K562 (cell line): Measurements from ENCODE around the gene PUM1. TPM values are rescaled to one million over a fixed set of nuclear protein-coding genes. Genes with fewer than 3 reads are reported as not detected.

Experiments
- ATAC-seq: fragments of 200-7000 bp; cut with Tn5 transposase; 3 replicates; pipeline ENCODE4 v1.9.1; 2020; ENCODE audit warnings: moderate library complexity
- BruUV-seq: library from RNA; stranded (reverse); fragments of 400-500 nt; replicated peaks from 2 replicates; lab custom pipeline; 2021; lab: Mats Ljungman, UMichigan
- CTCF ChIA-PET: fragments of 300-600 bp; formaldehyde crosslinking; extraction: SDS; loops from one replicate; lab custom pipeline; 2021; ENCODE audit warnings: low intra/inter-chr PET ratio; lab: Yijun Ruan, JAX
- POLR2A ChIA-PET: fragments of 300-600, 350-650 bp; sonication (Branson Sonifier 250); formaldehyde crosslinking; extraction: SDS; loops from one replicate; lab custom pipeline; 2021; ENCODE audit warnings: antibody characterized with exemption, inconsistent platforms; lab: Yijun Ruan, JAX
- DNase-seq, 4 experiments: peaks; one replicate each; pipeline versions ENCODE4 v3.0.0 to v3.0.0-alpha.2; 2011 to 2018; ENCODE audit warnings: low spot score in 3 of 4, mixed read lengths in 3 of 4; ENCODE audit errors: extremely low read depth in 1 of 4
- FAIRE-seq: peaks from 2 replicates; lab custom pipeline; 2011; peaks lifted over from hg19 to GRCh38; lab: Jason Lieb, UNC
- H2AFZ ChIP-seq: 2 replicates; pipeline ENCODE4 v1.6.0; 2011; ENCODE audit warnings: low read depth, low read length, control low read depth, inconsistent platforms
- H3K27ac ChIP-seq: fragments of 200-600 bp; 3 replicates; pipeline ENCODE4 v1.8.0; 2011; ENCODE audit warnings: low read depth, mild to moderate bottlenecking, control low read depth, inconsistent platforms, low read length, moderate library complexity, mixed read lengths; ENCODE audit errors: extremely low read depth
- H3K27me3 ChIP-seq, 2 experiments: fragments of 300-600 bp in 1 of 2; 2 replicates in 1 of 2; 3 replicates in 1 of 2; pipeline versions ENCODE4 v1.6.0 to v1.8.0; 2011; ENCODE audit warnings: inconsistent platforms in 2 of 2, low read length in 2 of 2, mild to moderate bottlenecking in 1 of 2, mixed read lengths in 1 of 2, moderate library complexity in 1 of 2; ENCODE audit not compliant: control insufficient read depth in 2 of 2, insufficient read depth in 2 of 2
- H3K36me3 ChIP-seq: fragments of 300-600 bp; 3 replicates; pipeline ENCODE4 v1.8.0; 2011; ENCODE audit warnings: mild to moderate bottlenecking, low read length, inconsistent platforms; ENCODE audit not compliant: control insufficient read depth, insufficient read depth
- H3K4me1 ChIP-seq, 2 experiments: fragments of 200-600 bp in 1 of 2; replicated peaks in 1 of 2; 2 replicates in 1 of 2; 3 replicates in 1 of 2; pipeline versions ENCODE4 v1.5.1 to v1.8.0; 2011; ENCODE audit warnings: inconsistent platforms in 2 of 2, low read length in 2 of 2, mild to moderate bottlenecking in 1 of 2, mixed read lengths in 1 of 2, moderate library complexity in 1 of 2; ENCODE audit not compliant: control insufficient read depth in 2 of 2, insufficient read depth in 2 of 2
- H3K4me2 ChIP-seq: 2 replicates; pipeline ENCODE4 v1.6.1; 2011; ENCODE audit warnings: low read length, control low read depth, inconsistent platforms, mixed read lengths; ENCODE audit not compliant: insufficient read depth
- H3K4me3 ChIP-seq: fragments of 200-600 bp; sonication (generic), shearing (Covaris generic); 2 replicates; pipeline ENCODE4 v1.5.1; 2016; ENCODE audit warnings: control low read depth, inconsistent platforms
- H3K79me2 ChIP-seq: fragments of 200-600 bp; 3 replicates; pipeline ENCODE4 v1.8.0; 2011; ENCODE audit warnings: low read length, inconsistent platforms; ENCODE audit not compliant: control insufficient read depth, insufficient read depth
- H3K9ac ChIP-seq, 2 experiments: 2 replicates each; pipeline versions ENCODE4 v1.6.0 to v1.6.1; 2011; ENCODE audit warnings: low read depth in 2 of 2, low read length in 2 of 2, control low read depth in 1 of 2, inconsistent platforms in 1 of 2, mild to moderate bottlenecking in 1 of 2, mixed read lengths in 1 of 2; ENCODE audit not compliant: insufficient read depth in 1 of 2
- H3K9me1 ChIP-seq: one replicate; pipeline ENCODE4 v1.6.0; 2011; ENCODE audit warnings: inconsistent platforms, mild to moderate bottlenecking, low read length, moderate library complexity; ENCODE audit not compliant: control insufficient read depth, insufficient read depth
- H3K9me3 ChIP-seq: replicated peaks from 2 replicates; pipeline ENCODE4 v1.5.1; 2011; ENCODE audit warnings: low read depth, low read length, inconsistent platforms; ENCODE audit not compliant: control insufficient read depth, insufficient read depth
- H4K20me1 ChIP-seq: replicated peaks from 2 replicates; pipeline ENCODE4 v1.6.1; 2011; ENCODE audit warnings: low read length, inconsistent platforms, mixed read lengths; ENCODE audit not compliant: control insufficient read depth, insufficient read depth
- NFE2L1 ChIP-seq: fragments of 450-650 bp; IDR thresholded peaks from 2 replicates; pipeline ENCODE4 v1.6.1; 2016; ENCODE audit warnings: missing genetic modification characterization, low read depth, mild to moderate bottlenecking, missing compliant biosample characterization, moderate library complexity, borderline replicate concordance
- POLR3A ChIP-seq: IDR thresholded peaks from 2 replicates; pipeline ENCODE4 v1.6.1; 2011; ENCODE audit warnings: borderline replicate concordance, mild to moderate bottlenecking, moderate library complexity; ENCODE audit not compliant: insufficient read length, insufficient read depth; ENCODE audit errors: extremely low read depth
- TCF3 ChIP-seq: sonication (generic); formaldehyde crosslinking; IDR thresholded peaks from 2 replicates; pipeline ENCODE4 v1.4.0; 2020; ENCODE audit warnings: mild to moderate bottlenecking, missing genetic modification reagents
- ZEB2 ChIP-seq: fragments of 450-650 bp; IDR thresholded peaks from 2 replicates; pipeline ENCODE4 v1.6.1; 2016
- ZFP36 ChIP-seq: fragments of 150-350 bp; IDR thresholded peaks from 2 replicates; pipeline ENCODE4 v1.6.1; 2018; ENCODE audit warnings: low read length, low read depth; ENCODE audit not compliant: partially characterized antibody
- WGBS: fragments of 100-300 bp; shearing (Covaris generic); methylation state at CpG from one replicate; pipeline ENCODE4 v1.1.6; 2016; ENCODE audit warnings: low coverage, mixed read lengths; ENCODE audit not compliant: insufficient coverage; ENCODE audit errors: missing lambda C conversion rate; 5-methylcytosine and 5-hydroxymethylcytosine counted together
- in situ Hi-C: fragments of 300-500 bp; cut with MboI; formaldehyde crosslinking; loops from 4 replicates; pipeline ENCODE4 v1.15.0; 2018; ENCODE audit warnings: inconsistent platforms, mixed read lengths
- intact Hi-C: fragments of 100-400 bp; cut with micrococcal nuclease; formaldehyde crosslinking; loops from 2 replicates; pipeline ENCODE4 v1.14.2; 2022
- polyA plus RNA-seq, 8 experiments: library from polyadenylated mRNA; depleted of rRNA in 4 of 8; stranded (reverse) in 5 of 8; unstranded in 3 of 8; fragments of >200 nt; fragmentation: Nextera tagmentation in 2 of 8; fragmentation: Illumina TruSeq in 1 of 8; extraction: Ambion mirVana in 2 of 8; extraction: Trizol in 1 of 8; gene quantifications; 2 replicates each; pipeline versions ENCODE4 v1.2.1 to v1.2.3, GENCODE V29; 2011 to 2014; ENCODE audit warnings: inconsistent platforms in 1 of 8, missing spikeins in 1 of 8
- total RNA-seq, 7 experiments: library from RNA; depleted of rRNA in 6 of 7; stranded (reverse); fragments of >200 nt in 6 of 7; fragmentation: Illumina TruSeq in 2 of 7; extraction: Trizol in 2 of 7; gene quantifications; 2 replicates each; pipeline versions ENCODE4 v1.2.1 to v1.2.3, GENCODE V29; 2011 to 2021; ENCODE audit warnings: low replicate concordance in 1 of 7
- TF ChIP-seq, protein P1 (sequence below): fragments of 250-450 bp; sonication (Bioruptor Pico); IDR thresholded peaks from 2 replicates; pipeline ENCODE4 v1.8.0; 2022; ENCODE audit warnings: inconsistent platforms
- TF ChIP-seq, protein P2 (sequence below): fragments of 450-650 bp; formaldehyde crosslinking; IDR thresholded peaks from 2 replicates; pipeline ENCODE4 v1.4.0; 2020; ENCODE audit warnings: mild to moderate bottlenecking

PUM1 gene
- total and polyA plus RNA-seq, 9 of the 15 experiments (the other 6 are each of a cell fraction or from before 2014, with no cell fraction given): 37.7 to 104 (median 55.7) TPM

DNA sequence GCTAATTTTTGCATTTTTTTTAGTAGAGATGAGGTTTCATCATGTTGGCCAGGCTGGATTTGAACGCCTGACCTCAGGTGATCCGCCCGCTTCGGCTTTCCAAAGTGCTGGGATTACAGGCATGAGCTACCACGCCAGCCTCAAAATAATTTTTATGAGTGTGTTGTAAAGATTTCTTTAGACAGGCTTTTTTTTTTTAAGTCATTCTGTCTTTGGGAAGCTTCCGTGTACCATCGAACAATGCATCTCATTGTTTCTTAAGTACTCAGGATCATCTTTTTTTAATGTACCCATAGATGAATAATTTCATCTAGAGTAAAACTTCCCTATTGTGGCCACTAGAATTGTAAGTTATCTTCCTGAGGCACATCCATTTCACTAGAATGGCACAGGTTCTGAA, 137.3 kb downstream of the PUM1 start:
- ChIA-PET POLR2A (interaction anchor here (0.6 to 1.9 kb wide), 10 partner anchors 8 to 149 kb away, joined by 3 to 22 read pairs (median 4); no protein-coding TSS in a partner anchor), CTCF (interaction anchor here (3.6 to 3.7 kb wide), 2 partner anchors 127 to 145 kb away, joined by 26 to 35 read pairs; no protein-coding TSS in a partner anchor)
- intact Hi-C loops: no loop called here
- Histone ChIP-seq H3K79me2 (no peaks in the 10 kb centered on the region), H3K4me2 (no peak overlapping the region), H3K9me1 (no peaks in the 10 kb centered on the region), H3K4me3 (no peak overlapping the region), H2AFZ (no peak overlapping the region), H3K36me3 (peaks cover 20% of the 10 kb centered on the region; the same call in 2 of the 3 replicates), H3K27ac (no peak overlapping the region), H4K20me1 (no peaks in the 10 kb centered on the region), H3K9me3 (no peaks in the 10 kb centered on the region), H3K9ac (no peak overlapping the region), H3K27me3 (no peaks in the 10 kb centered on the region), H3K4me1 (no peaks in the 10 kb centered on the region; a peak in 2 of 5 replicates)
- no peak for ATAC-seq
- WGBS: 89% methylated on average over 7 of the region's 7 CpGs
- no peak for FAIRE-seq
- no TSS peak for BruUV-seq
- no peak for DNase-seq
- in situ Hi-C loops: no loop called here
- TF ChIP-seq NFE2L1 (tag) (no peak), TCF3 (no peak), ZFP36 (no peak), ZEB2 (no peak), POLR3A (no peak)
- TF ChIP-seq, protein P1, sequence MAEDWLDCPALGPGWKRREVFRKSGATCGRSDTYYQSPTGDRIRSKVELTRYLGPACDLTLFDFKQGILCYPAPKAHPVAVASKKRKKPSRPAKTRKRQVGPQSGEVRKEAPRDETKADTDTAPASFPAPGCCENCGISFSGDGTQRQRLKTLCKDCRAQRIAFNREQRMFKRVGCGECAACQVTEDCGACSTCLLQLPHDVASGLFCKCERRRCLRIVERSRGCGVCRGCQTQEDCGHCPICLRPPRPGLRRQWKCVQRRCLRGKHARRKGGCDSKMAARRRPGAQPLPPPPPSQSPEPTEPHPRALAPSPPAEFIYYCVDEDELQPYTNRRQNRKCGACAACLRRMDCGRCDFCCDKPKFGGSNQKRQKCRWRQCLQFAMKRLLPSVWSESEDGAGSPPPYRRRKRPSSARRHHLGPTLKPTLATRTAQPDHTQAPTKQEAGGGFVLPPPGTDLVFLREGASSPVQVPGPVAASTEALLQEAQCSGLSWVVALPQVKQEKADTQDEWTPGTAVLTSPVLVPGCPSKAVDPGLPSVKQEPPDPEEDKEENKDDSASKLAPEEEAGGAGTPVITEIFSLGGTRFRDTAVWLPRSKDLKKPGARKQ (CRISPR knock-in tag): no peak
- TF ChIP-seq, protein P2, sequence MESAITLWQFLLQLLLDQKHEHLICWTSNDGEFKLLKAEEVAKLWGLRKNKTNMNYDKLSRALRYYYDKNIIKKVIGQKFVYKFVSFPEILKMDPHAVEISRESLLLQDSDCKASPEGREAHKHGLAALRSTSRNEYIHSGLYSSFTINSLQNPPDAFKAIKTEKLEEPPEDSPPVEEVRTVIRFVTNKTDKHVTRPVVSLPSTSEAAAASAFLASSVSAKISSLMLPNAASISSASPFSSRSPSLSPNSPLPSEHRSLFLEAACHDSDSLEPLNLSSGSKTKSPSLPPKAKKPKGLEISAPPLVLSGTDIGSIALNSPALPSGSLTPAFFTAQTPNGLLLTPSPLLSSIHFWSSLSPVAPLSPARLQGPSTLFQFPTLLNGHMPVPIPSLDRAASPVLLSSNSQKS (CRISPR knock-in tag): no peak
